ENCODE data around the gene BARD1. TPM values are rescaled to one million over a fixed set of nuclear protein-coding genes. Genes with fewer than 3 reads are reported as not detected.

Gene BARD1
- total and polyA plus RNA-seq, 3 donors from 2014 or later: 10.9 to 25.4 (median 21.6) TPM

GRCh38 chr2:214839464-214839863 lies 30.0 kb upstream of the BARD1 start:
- Histone ChIP-seq H3K9me3 (no peaks in the 10 kb centered on the region), H3K4me3 (no peak overlapping the region), H3K36me3 (ENCODE audit: low read depth, missing control alignments) (no peaks in the 10 kb centered on the region), H3K4me1 (no peaks in the 10 kb centered on the region), H3K27me3 (no peaks in the 10 kb centered on the region), H3K27ac (no peak overlapping the region)
- no peak for DNase-seq
- TF ChIP-seq CTCF (IDR thresholded peaks at IDR 0.05) (no peak), POLR2A (IDR thresholded peaks at IDR 0.05) (no peak)
- intact Hi-C loops (cut with DNase I; ENCODE audit: low total_unique reads): no loop called here
- WGBS, 2 donors: 90 to 98% methylated on average over 2 of the region's 2 CpGs

GRCh38 chr2:214837466-214837865 lies 28.0 kb upstream of the BARD1 start:
- intact Hi-C loops (cut with DNase I; ENCODE audit: low total_unique reads): no loop called here
- DNase-seq: no peak

GRCh38 chr2:214836568-214836967 lies 27.1 kb upstream of the BARD1 start:
- TF ChIP-seq CTCF (IDR thresholded peaks at IDR 0.05) (no peak), POLR2A (IDR thresholded peaks at IDR 0.05) (no peak)
- Histone ChIP-seq H3K9me3 (no peaks in the 10 kb centered on the region), H3K4me1 (no peaks in the 10 kb centered on the region), H3K4me3 (no peak overlapping the region), H3K27me3 (no peaks in the 10 kb centered on the region), H3K36me3 (ENCODE audit: low read depth, missing control alignments) (no peaks in the 10 kb centered on the region), H3K27ac (no peak overlapping the region)
- DNase-seq: no peak
- intact Hi-C loops (cut with DNase I; ENCODE audit: low total_unique reads): no loop called here

More at GRCh38 chr2:214837466-214837865, 28.0 kb upstream of the BARD1 start:
- Histone ChIP-seq H3K27me3 (no peaks in the 10 kb centered on the region), H3K4me3 (no peak overlapping the region), H3K9me3 (no peaks in the 10 kb centered on the region), H3K4me1 (no peaks in the 10 kb centered on the region), H3K27ac (no peak overlapping the region), H3K36me3 (ENCODE audit: low read depth, missing control alignments) (no peaks in the 10 kb centered on the region)
- TF ChIP-seq POLR2A (IDR thresholded peaks at IDR 0.05): no peak
- no peak for TF ChIP-seq CTCF (IDR thresholded peaks at IDR 0.05)

GRCh38 chr2:214830794-214831346 lies 21.4 kb upstream of the BARD1 start:
- no peak overlapping the region for H3K27ac ChIP-seq
- TF ChIP-seq CTCF (IDR thresholded peaks at IDR 0.05) (no peak), POLR2A (IDR thresholded peaks at IDR 0.05) (no peak)
- no peaks in the 10 kb centered on the region for H3K27me3 ChIP-seq
- WGBS, 2 donors: 79 to 87% methylated on average over 5 of the region's 5 CpGs
- DNase-seq: no peak
- H3K9me3 ChIP-seq: no peaks in the 10 kb centered on the region
- no peaks in the 10 kb centered on the region for H3K36me3 ChIP-seq (ENCODE audit: low read depth, missing control alignments)
- no peaks in the 10 kb centered on the region for H3K4me1 ChIP-seq
- no peak overlapping the region for H3K4me3 ChIP-seq
- intact Hi-C loops (cut with DNase I; ENCODE audit: low total_unique reads): no loop called here

GRCh38 chr2:214816008-214816533 lies 6.6 kb upstream of the BARD1 start:
- no peak for DNase-seq
- intact Hi-C loops (cut with DNase I; ENCODE audit: low total_unique reads): no loop called here
- Histone ChIP-seq H3K27me3 (no peaks in the 10 kb centered on the region), H3K36me3 (ENCODE audit: low read depth, missing control alignments) (no peaks in the 10 kb centered on the region), H3K4me1 (no peaks in the 10 kb centered on the region), H3K4me3 (no peak overlapping the region), H3K9me3 (no peaks in the 10 kb centered on the region), H3K27ac (no peak overlapping the region)
- TF ChIP-seq CTCF (IDR thresholded peaks at IDR 0.05) (no peak), POLR2A (IDR thresholded peaks at IDR 0.05) (no peak)
- 43 to 60% methylated on average over 1 of the region's 1 CpG for WGBS, 2 donors

Measured in testis (tissue), 3 donors.